H1 (cell line): ENCODE measurements around the gene CDCA5. TPM values are rescaled to one million over a fixed set of nuclear protein-coding genes. Genes with fewer than 3 reads are reported as not detected.

Source experiments
- CTCF ChIA-PET: fragments of 300-600 bp; sonication (Branson Sonifier 250); formaldehyde crosslinking; loops from one replicate; lab custom pipeline; 2021; ENCODE audit not compliant: partially characterized antibody; lab: Charles Lee
- POLR2A ChIA-PET: fragments of 300-600 bp; sonication (Branson Sonifier 250); formaldehyde crosslinking; loops from one replicate; lab custom pipeline; 2021; ENCODE audit warnings: inconsistent platforms; ENCODE audit not compliant: partially characterized antibody; lab: Charles Lee
- DNase-seq, 2 experiments: peaks; one replicate each; pipeline versions ENCODE4 v3.0.0 to v3.0.0-alpha.2; 2010 to 2022; ENCODE audit warnings: low spot score in 2 of 2, low read depth in 1 of 2, mixed read lengths in 1 of 2
- FAIRE-seq: peaks from 2 replicates; lab custom pipeline; 2011; peaks lifted over from hg19 to GRCh38; lab: Jason Lieb, UNC
- H2AFZ ChIP-seq: 2 replicates; pipeline ENCODE4 v1.8.1; 2012; ENCODE audit warnings: low read length, inconsistent platforms
- H2AK5ac ChIP-seq: 2 replicates; pipeline ENCODE4 v1.6.1; 2013; ENCODE audit warnings: low read depth, low read length
- H2BK120ac ChIP-seq: replicated peaks from 2 replicates; pipeline ENCODE3; 2013; ENCODE audit warnings: low read depth, low read length, inconsistent platforms
- H2BK12ac ChIP-seq: 2 replicates; pipeline ENCODE4 v1.6.1; 2013; ENCODE audit warnings: low read depth, low read length
- H2BK15ac ChIP-seq: 2 replicates; pipeline ENCODE4 v1.6.1; 2013; ENCODE audit warnings: low read length
- H2BK20ac ChIP-seq: 2 replicates; pipeline ENCODE4 v1.6.1; 2013; ENCODE audit warnings: low read length
- H2BK5ac ChIP-seq: 2 replicates; pipeline ENCODE4 v1.6.1; 2013; ENCODE audit warnings: low read depth, low read length
- H3K14ac ChIP-seq: 2 replicates; pipeline ENCODE4 v1.6.1; 2013; ENCODE audit warnings: inconsistent platforms; ENCODE audit not compliant: insufficient read length
- H3K18ac ChIP-seq: 2 replicates; pipeline ENCODE4 v1.6.1; 2013; ENCODE audit warnings: low read length; ENCODE audit errors: extremely low read depth
- H3K23ac ChIP-seq: 2 replicates; pipeline ENCODE4 v1.6.1; 2013; ENCODE audit warnings: inconsistent platforms; ENCODE audit not compliant: insufficient read length
- H3K23me2 ChIP-seq: 2 replicates; pipeline ENCODE4 v1.6.1; 2013; ENCODE audit warnings: low read depth, low read length
- H3K27ac ChIP-seq: 2 replicates; pipeline ENCODE4 v1.6.1; 2011; ENCODE audit warnings: low read depth, low read length, inconsistent platforms
- H3K27me3 ChIP-seq, 4 experiments: replicated peaks in 1 of 4; 1 replicate in 1 of 4; 2 replicates in 3 of 4; pipeline versions ENCODE4 v1.6.1 to v1.8.1; 2011 to 2013; ENCODE audit warnings: low read length in 3 of 4, mild to moderate bottlenecking in 3 of 4, inconsistent platforms in 2 of 4, mixed read lengths in 2 of 4, moderate library complexity in 1 of 4; ENCODE audit not compliant: control insufficient read depth in 3 of 4, insufficient read depth in 3 of 4; ENCODE audit errors: extremely low read depth in 1 of 4
- H3K36me3 ChIP-seq, 4 experiments: 2 replicates each; pipeline versions ENCODE4 v1.6.1 to v1.8.1; 2011 to 2013; ENCODE audit warnings: mild to moderate bottlenecking in 4 of 4, low read length in 3 of 4, moderate library complexity in 2 of 4, control low read depth in 1 of 4, inconsistent platforms in 1 of 4; ENCODE audit not compliant: insufficient read depth in 4 of 4, control insufficient read depth in 2 of 4
- H3K4ac ChIP-seq: replicated peaks from 2 replicates; pipeline ENCODE3; 2013; ENCODE audit warnings: low read length, low read depth, mixed read lengths, inconsistent platforms; ENCODE audit not compliant: insufficient read length
- H3K4me1 ChIP-seq, 4 experiments: replicated peaks in 1 of 4; 1 replicate in 1 of 4; 2 replicates in 3 of 4; pipeline versions ENCODE4 v1.6.1 to v1.8.1; 2011 to 2013; ENCODE audit warnings: low read length in 3 of 4, inconsistent platforms in 2 of 4, mixed read lengths in 1 of 4; ENCODE audit not compliant: insufficient read depth in 4 of 4, control insufficient read depth in 3 of 4
- H3K4me2 ChIP-seq, 2 experiments: 2 replicates each; pipeline versions ENCODE4 v1.6.1 to v1.8.1; 2011 to 2013; ENCODE audit warnings: low read depth in 2 of 2, low read length in 2 of 2, control low read depth in 1 of 2, inconsistent platforms in 1 of 2, mild to moderate bottlenecking in 1 of 2; ENCODE audit not compliant: insufficient read depth in 1 of 2
- H3K4me3 ChIP-seq, 4 experiments: fragments of 200-600, 300-600 bp in 1 of 4; sonication (generic), shearing (Covaris generic), sonication (Bioruptor Twin) in 1 of 4; 2 replicates each; pipeline versions ENCODE4 v1.5.1 to v1.8.1; 2011 to 2016; ENCODE audit warnings: low read length in 4 of 4, low read depth in 3 of 4, control low read depth in 2 of 4, inconsistent platforms in 2 of 4, mild to moderate bottlenecking in 2 of 4, mixed read lengths in 1 of 4, moderate library complexity in 1 of 4; ENCODE audit not compliant: insufficient read depth in 2 of 4; ENCODE audit errors: extremely low read depth in 1 of 4
- H3K56ac ChIP-seq: replicated peaks from 2 replicates; pipeline ENCODE3; 2013; ENCODE audit warnings: low read depth, mild to moderate bottlenecking, mixed read lengths, low read length, inconsistent platforms; ENCODE audit not compliant: insufficient read length
- H3K79me1 ChIP-seq: 2 replicates; pipeline ENCODE4 v1.6.1; 2013; ENCODE audit warnings: low read depth, low read length, control low read depth
- H3K79me2 ChIP-seq, 2 experiments: 2 replicates each; pipeline versions ENCODE4 v1.6.1 to v1.8.1; 2012 to 2013; ENCODE audit warnings: low read length in 2 of 2, mild to moderate bottlenecking in 2 of 2, inconsistent platforms in 1 of 2; ENCODE audit not compliant: insufficient read depth in 2 of 2, control insufficient read depth in 1 of 2
- H3K9ac ChIP-seq, 4 experiments: replicated peaks in 1 of 4; 1 replicate in 1 of 4; 2 replicates in 3 of 4; pipeline versions ENCODE4 v1.6.1 to v1.8.1; 2011 to 2013; ENCODE audit warnings: low read depth in 3 of 4, low read length in 3 of 4, control low read depth in 2 of 4, mild to moderate bottlenecking in 2 of 4, moderate library complexity in 2 of 4, inconsistent platforms in 1 of 4; ENCODE audit errors: extremely low read depth in 1 of 4
- H3K9me3 ChIP-seq, 2 experiments: 2 replicates each; pipeline versions ENCODE4 v1.6.1 to v1.8.1; 2012 to 2013; ENCODE audit warnings: mild to moderate bottlenecking in 2 of 2, moderate library complexity in 2 of 2, control low read depth in 1 of 2, inconsistent platforms in 1 of 2, low read depth in 1 of 2, low read length in 1 of 2, mixed read lengths in 1 of 2; ENCODE audit not compliant: insufficient read depth in 2 of 2
- H4K20me1 ChIP-seq, 2 experiments: replicated peaks in 1 of 2; 2 replicates each; pipeline versions ENCODE3 to v1.8.1; 2011 to 2013; ENCODE audit warnings: inconsistent platforms in 2 of 2, low read length in 2 of 2, mild to moderate bottlenecking in 1 of 2; ENCODE audit not compliant: insufficient read depth in 2 of 2, control insufficient read depth in 1 of 2
- H4K5ac ChIP-seq: 2 replicates; pipeline ENCODE4 v1.6.1; 2013; ENCODE audit warnings: low read length, low read depth, mixed read lengths, inconsistent platforms; ENCODE audit not compliant: insufficient read length
- H4K8ac ChIP-seq: 2 replicates; pipeline ENCODE4 v1.8.0; 2013; ENCODE audit warnings: mild to moderate bottlenecking, moderate library complexity, low read length, inconsistent platforms; ENCODE audit not compliant: insufficient read depth; ENCODE audit errors: extremely low read depth
- H4K91ac ChIP-seq: replicated peaks from 2 replicates; pipeline ENCODE3; 2013; ENCODE audit warnings: low read length, mixed read lengths, inconsistent platforms; ENCODE audit not compliant: insufficient read length
- EGR1 ChIP-seq: IDR thresholded peaks from 2 replicates; pipeline ENCODE4 v1.6.1; 2011; ENCODE audit warnings: low read depth, low read length, borderline replicate concordance
- SUZ12 ChIP-seq: fragments of 200-600 bp; sonication (generic); IDR thresholded peaks from 2 replicates; pipeline ENCODE4 v1.6.1; 2012; ENCODE audit warnings: mild to moderate bottlenecking, inconsistent platforms, low read length, moderate library complexity, mixed read lengths
- TAF1 ChIP-seq: IDR thresholded peaks from 2 replicates; pipeline ENCODE4 v1.6.1; 2011; ENCODE audit warnings: mild to moderate bottlenecking, low read depth, low read length
- TAF7 ChIP-seq: optimal IDR thresholded peaks from 2 replicates; pipeline ENCODE3; 2011; ENCODE audit warnings: low read depth, mild to moderate bottlenecking, inconsistent platforms, low read length, moderate library complexity, borderline replicate concordance
- TEAD4 ChIP-seq: IDR thresholded peaks from 2 replicates; pipeline ENCODE4 v1.6.1; 2012; ENCODE audit warnings: low read depth, low read length, inconsistent platforms, mixed read lengths
- WGBS, 2 experiments: shearing (Covaris generic) in 1 of 2; methylation state at CpG; one replicate each; pipeline versions ENCODE4 v1.1.6 to v1.1.7; 2013 to 2015; ENCODE audit warnings: low lambda C conversion rate in 2 of 2, mixed read lengths in 2 of 2, inconsistent platforms in 1 of 2, low coverage in 1 of 2, missing lambda C conversion rate in 1 of 2; ENCODE audit not compliant: insufficient replicate concordance in 2 of 2, insufficient coverage in 1 of 2, insufficient read length in 1 of 2; ENCODE audit errors: extremely low coverage in 1 of 2, missing lambda C conversion rate in 1 of 2; 5-methylcytosine and 5-hydroxymethylcytosine counted together
- polyA plus RNA-seq, 7 experiments: library from polyadenylated mRNA; depleted of rRNA in 3 of 7; stranded (reverse) in 5 of 7; unstranded in 2 of 7; fragments of >200 nt in 5 of 7; fragments of 200-250 nt in 2 of 7; gene quantifications; 1 replicate in 5 of 7; 2 replicates in 1 of 7; 4 replicates in 1 of 7; pipeline versions ENCODE4 v1.2.1 to v1.2.3, GENCODE V29; 2011 to 2013; ENCODE audit warnings: missing spikeins in 2 of 7, mixed read lengths in 2 of 7
- total RNA-seq: library from RNA; stranded (reverse); fragmentation: NEBNext Ultra II Directional; extraction: Animal tissue kit (Norgen Biotek cat#: 25700); gene quantifications from 2 replicates; pipeline ENCODE4 v1.2.1, GENCODE V29; 2021

The CDCA5 gene
- total and polyA plus RNA-seq, 2 of the 8 experiments (the other 6 are each of a cell fraction or from before 2014, with no cell fraction given), result 39.2 to 87.0 TPM

- WGBS, 2 experiments, result 80% methylated on average over 6 of the region's 6 CpGs; no CpG with 5 or more reads in 1 of the 2 experiments
- Histone ChIP-seq H2BK20ac (no peak overlapping the region), H3K36me3 (peaks cover 0 to 3% (median 0%) of the 10 kb centered on the region in 4 experiments; a peak in 2 of 8 replicates), H3K27ac (no peak overlapping the region), H3K23me2 (no peaks in the 10 kb centered on the region), H3K4me1 (peaks cover 0 to 3% (median 3%) of the 10 kb centered on the region in 4 experiments; a peak in 6 of 7 replicates), H3K79me1 (peaks cover 2% of the 10 kb centered on the region; the same call in 1 of the 2 replicates), H3K4me2 (no peak overlapping the region), H3K23ac (no peak overlapping the region), H2BK15ac (no peak overlapping the region), H2BK5ac (no peak overlapping the region), H4K20me1 (peaks cover 0 to 7% of the 10 kb centered on the region in 2 experiments), H4K5ac (no peak overlapping the region), H3K4me3 (no peak overlapping the region), H3K56ac (no peak overlapping the region), H3K27me3 (no peaks in the 10 kb centered on the region), H3K18ac (no peak overlapping the region), H2AFZ (no peak overlapping the region), H3K4ac (no peak overlapping the region), H4K8ac (no peak overlapping the region), H3K9ac (no peak overlapping the region), H2AK5ac (no peak overlapping the region), H2BK120ac (no peak overlapping the region), H4K91ac (no peak overlapping the region), H2BK12ac (no peak overlapping the region), H3K14ac (no peak overlapping the region), H3K9me3 (no peaks in the 10 kb centered on the region), H3K79me2 (peaks cover 0 to 13% of the 10 kb centered on the region in 2 experiments; a peak in 1 of 4 replicates)
- CTCF ChIA-PET, result interaction anchor here (0.6 to 4.4 kb wide), 6 partner anchors 9 to 219 kb away, joined by 3 to 85 read pairs (median 3); partner anchors contain the start of genes TM7SF2 and ZNHIT2
- FAIRE-seq (no peak), DNase-seq (no peak)
- POLR2A ChIA-PET, result interaction anchor here (1.0 to 16.8 kb wide), 8 partner anchors 11 to 29 kb away, joined by 3 to 230 read pairs (median 18); partner anchors contain the start of genes CDCA5, FAU, MRPL49 and TM7SF2
- no peak for TF ChIP-seq EGR1
- no peak for TF ChIP-seq TAF1
- no peak for TF ChIP-seq TAF7
- TF ChIP-seq SUZ12, result no peak
- no peak for TF ChIP-seq TEAD4
- TF ChIP-seq, all 59 proteins: peak for 0
Measured at GRCh38 chr11:65100674-65101350, 17.0 kb upstream of the CDCA5 start.
